Measurements from ENCODE around the gene PNMA8B.

Gene PNMA8B

DNA sequence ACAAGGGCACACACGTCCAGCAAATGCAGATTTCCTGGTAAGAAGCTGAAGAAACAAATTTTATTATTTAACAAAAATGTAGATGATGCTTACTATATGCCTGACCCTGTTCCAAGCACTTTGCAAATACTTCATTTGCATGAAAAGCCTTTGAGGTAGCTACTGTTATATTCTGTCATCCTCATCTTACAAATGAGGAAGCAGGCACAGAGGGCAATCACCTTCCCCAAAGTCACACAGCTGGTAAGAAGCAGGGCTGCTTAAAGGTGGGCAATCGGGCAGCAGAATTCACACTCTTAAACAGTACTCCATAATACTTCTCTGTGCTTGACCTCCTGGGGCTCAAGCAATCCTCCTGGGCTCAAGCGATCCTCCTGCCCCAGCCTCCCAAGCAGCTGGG lies 48.7 kb downstream of the PNMA8B start:
- FAIRE-seq: no peak
- TF ChIP-seq, protein P1, sequence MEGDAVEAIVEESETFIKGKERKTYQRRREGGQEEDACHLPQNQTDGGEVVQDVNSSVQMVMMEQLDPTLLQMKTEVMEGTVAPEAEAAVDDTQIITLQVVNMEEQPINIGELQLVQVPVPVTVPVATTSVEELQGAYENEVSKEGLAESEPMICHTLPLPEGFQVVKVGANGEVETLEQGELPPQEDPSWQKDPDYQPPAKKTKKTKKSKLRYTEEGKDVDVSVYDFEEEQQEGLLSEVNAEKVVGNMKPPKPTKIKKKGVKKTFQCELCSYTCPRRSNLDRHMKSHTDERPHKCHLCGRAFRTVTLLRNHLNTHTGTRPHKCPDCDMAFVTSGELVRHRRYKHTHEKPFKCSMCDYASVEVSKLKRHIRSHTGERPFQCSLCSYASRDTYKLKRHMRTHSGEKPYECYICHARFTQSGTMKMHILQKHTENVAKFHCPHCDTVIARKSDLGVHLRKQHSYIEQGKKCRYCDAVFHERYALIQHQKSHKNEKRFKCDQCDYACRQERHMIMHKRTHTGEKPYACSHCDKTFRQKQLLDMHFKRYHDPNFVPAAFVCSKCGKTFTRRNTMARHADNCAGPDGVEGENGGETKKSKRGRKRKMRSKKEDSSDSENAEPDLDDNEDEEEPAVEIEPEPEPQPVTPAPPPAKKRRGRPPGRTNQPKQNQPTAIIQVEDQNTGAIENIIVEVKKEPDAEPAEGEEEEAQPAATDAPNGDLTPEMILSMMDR (IDR thresholded peaks at IDR 0.05; ENCODE audit: insufficient read depth, missing control alignments): no peak
- no peak for DNase-seq (ENCODE audit: insufficient read length, low spot score)

DNA sequence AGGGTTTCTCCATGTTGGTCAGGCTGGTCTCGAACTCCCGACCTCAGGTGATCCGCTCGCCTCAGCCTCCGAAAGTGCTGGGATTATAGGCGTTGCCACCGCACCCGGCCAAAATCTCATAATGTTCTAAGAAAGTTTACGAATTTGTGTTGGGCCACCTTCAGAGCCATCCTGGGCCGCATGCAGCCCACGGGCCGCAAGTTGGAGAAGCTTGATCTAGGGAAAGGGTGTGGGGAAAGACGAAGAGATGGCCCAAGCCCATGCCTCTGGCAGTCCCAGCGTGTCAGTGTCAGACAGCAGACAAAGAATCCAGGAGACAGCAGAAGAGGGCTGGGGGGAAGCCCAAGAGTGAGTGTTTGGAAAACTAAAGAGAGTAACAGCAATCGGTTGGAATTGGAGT lies 49.6 kb downstream of the PNMA8B start:
- TF ChIP-seq, protein P1 (IDR thresholded peaks at IDR 0.05; ENCODE audit: insufficient read depth, missing control alignments): no peak
- DNase-seq (ENCODE audit: insufficient read length, low spot score) (no peak), FAIRE-seq (no peak)

DNA sequence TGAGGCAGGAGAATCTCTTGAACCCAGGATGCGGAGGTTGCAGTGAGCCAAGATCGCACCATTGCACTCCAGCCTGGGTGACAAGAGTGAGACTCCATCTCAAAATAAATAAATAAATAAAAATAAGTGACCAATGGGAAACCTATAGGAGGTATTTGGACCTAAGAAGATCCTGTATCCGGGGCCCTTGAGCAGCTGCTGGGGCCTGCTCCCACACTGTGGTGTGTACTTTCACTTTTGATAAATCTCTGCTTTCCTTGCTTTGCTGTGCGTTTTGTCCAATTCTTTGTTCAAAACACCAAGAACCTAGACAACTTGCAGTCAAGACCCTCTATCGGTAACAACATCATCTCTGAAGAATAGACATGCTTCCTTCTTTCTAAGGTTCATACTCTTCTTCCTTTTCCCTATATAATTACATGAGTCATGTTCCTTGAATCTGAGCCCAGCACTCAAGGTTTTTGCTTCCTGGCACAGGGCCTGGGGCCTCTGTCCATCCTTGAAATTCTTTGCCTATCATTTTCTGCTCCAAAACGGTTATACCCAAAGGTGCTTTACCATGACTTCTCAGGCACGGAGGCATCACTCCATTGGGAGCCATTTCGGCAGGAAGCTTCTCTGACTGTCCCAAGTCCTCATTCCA lies 52.7 kb downstream of the PNMA8B start:
- TF ChIP-seq, protein P1 (IDR thresholded peaks at IDR 0.05; ENCODE audit: insufficient read depth, missing control alignments): no peak
- DNase-seq (ENCODE audit: insufficient read length, low spot score): no peak
- FAIRE-seq: no peak

DNA sequence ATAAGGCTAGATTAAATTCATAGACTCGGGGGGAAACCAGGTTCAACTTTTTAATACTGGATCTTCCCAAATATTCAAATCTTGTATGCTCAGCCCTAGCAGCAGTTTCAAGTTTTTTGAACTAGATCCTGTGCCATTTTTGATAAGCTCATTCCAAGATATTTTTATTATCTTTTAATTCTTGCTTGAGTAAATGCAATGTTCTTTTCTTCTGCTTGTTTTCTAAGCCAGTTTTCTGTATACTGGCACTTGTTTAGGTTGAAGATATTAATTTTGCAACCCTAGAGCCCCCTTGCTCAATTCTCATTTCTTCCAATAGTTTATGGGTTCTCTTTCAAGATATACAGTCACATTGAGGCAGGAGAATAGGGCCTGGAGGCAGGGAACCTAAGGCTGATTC lies 53.8 kb downstream of the PNMA8B start:
- FAIRE-seq (no peak), DNase-seq (ENCODE audit: insufficient read length, low spot score) (no peak)
- TF ChIP-seq, protein P1 (IDR thresholded peaks at IDR 0.05; ENCODE audit: insufficient read depth, missing control alignments): no peak
